HG02884 (cell line): Measurements from ENCODE around the gene ZNF503.

Experiments used
- ATAC-seq: cut with Tn5 transposase; IDR thresholded peaks from one replicate; pipeline ENCODE4 v1.9.1; 2021; ENCODE audit warnings: mild to moderate bottlenecking, moderate library complexity; ENCODE audit not compliant: unreplicated experiment

Gene ZNF503

GRCh38 chr10:75432176-75432575 is 30.6 kb upstream of the ZNF503 start:
- no peak for ATAC-seq

GRCh38 chr10:75431180-75432111 is 29.9 kb upstream of the ZNF503 start, which contains the start of gene LRMDA:
Gene LRMDA, plus strand, starts transcription at chr10:75431624.
- no peak for ATAC-seq

DNA sequence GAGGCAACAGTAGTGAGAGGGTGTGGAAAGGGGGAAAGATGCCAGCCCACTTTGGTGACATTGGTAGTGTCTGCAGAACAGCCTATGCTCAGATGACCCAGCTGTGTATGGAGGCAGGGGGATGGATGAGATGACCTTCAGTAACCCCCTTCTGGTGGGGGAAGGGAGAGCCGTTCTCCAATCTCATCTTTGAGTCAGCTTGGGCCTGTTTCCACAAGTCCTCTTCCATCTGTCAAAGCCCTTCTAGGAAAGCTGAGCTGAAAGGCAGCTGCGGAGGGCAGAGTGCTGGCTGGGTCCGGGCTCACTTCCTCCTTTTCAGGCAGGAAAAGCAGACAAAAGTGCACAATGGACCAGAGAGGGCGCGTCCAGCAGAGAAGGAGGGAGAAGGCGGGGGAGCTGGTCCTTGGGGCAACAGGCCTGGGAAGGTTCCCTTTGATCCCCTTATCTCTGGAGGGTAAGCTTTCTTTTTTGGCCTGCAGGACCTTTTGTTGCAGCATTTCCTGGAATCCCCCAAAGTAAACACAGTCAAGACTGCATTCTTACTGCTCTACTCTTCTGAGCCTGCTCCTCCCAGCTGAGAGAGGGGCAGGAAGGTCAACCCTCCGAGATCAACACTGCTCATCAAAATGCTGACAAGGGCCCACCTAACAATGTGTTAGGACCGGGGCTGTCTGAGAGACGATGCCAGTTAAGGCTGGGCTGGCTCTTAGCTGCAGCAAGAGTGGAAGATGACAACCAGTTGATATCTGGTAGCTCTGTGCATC is 28.6 kb upstream of the ZNF503 start:
- no peak for ATAC-seq

- no peak for ATAC-seq
These were observed 27.7 kb upstream of the ZNF503 start for GRCh38 chr10:75429159-75429827.

- no peak for ATAC-seq
These were observed 27.0 kb upstream of the ZNF503 start for GRCh38 chr10:75428434-75429158.

- ATAC-seq, result no peak
These were observed 26.4 kb upstream of the ZNF503 start for GRCh38 chr10:75427951-75428350.

GRCh38 chr10:75426880-75427279 is 25.3 kb upstream of the ZNF503 start:
- no peak for ATAC-seq

DNA sequence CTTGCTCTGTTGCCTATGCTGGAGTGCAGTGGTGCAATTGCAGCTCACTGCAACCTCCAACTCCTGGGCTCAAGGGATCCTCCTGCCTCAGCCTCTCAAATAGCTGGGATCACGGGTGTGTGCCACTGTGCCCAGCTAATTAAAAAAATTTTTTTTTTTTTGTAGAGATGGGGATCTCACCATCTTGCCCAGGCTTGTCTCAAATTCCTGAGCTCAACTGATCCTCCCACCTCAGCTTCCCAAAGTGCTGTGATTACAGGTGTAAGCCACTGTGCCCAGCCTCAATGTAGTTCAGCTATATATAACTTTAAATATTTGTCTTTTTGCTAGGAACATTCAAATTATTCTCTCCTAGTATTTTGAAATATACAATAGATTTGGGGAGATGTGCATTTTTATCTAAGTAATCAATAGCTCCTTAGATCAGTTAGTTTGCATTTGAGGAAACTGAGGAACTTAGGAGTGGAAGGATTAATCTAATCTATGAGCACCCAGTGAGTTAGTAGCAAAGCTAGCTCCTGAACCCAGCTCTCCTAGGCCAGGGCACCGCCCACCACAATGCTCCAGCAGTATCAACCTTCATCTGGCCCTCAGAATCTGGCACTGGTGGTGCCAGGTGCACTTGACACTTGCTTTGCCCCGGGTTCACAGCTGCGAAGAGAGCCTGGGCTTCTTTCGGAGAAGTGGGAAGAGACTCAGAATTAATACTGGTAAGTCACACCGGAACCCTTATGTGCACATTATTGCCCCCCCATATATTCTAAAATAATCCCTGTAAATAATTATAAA is 23.9 kb upstream of the ZNF503 start:
- no peak for ATAC-seq

- no peak for ATAC-seq
These were observed 23.0 kb upstream of the ZNF503 start for GRCh38 chr10:75424571-75424970.

GRCh38 chr10:75422913-75423312 is 21.3 kb upstream of the ZNF503 start:
- ATAC-seq, result no peak

- no peak for ATAC-seq
These were observed 17.1 kb upstream of the ZNF503 start for GRCh38 chr10:75418712-75419111.

- ATAC-seq, result no peak
These were observed 16.7 kb upstream of the ZNF503 start for GRCh38 chr10:75418293-75418692.

DNA sequence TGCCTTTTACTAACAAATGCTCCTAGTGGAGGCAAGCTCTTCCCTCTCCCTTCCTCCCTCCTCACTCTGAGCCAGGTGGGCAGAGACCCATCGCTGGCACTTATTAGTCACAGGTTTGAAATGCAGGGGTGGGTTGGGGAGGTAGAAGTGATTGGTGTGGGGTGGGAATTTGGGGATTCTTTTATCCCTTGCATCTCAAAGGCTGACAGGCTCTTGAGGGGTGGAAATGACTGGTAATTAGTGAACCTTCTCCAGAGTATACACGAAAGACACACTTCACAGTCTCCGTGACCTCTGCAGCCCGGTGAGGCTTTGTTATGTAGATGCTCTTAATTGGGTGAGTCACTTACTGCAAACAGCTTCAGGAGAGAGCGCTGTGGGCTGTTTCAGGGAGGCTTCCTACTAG is 16.0 kb upstream of the ZNF503 start:
- no peak for ATAC-seq

- ATAC-seq, result no peak
These were observed 13.0 kb upstream of the ZNF503 start for GRCh38 chr10:75414527-75414926.

DNA sequence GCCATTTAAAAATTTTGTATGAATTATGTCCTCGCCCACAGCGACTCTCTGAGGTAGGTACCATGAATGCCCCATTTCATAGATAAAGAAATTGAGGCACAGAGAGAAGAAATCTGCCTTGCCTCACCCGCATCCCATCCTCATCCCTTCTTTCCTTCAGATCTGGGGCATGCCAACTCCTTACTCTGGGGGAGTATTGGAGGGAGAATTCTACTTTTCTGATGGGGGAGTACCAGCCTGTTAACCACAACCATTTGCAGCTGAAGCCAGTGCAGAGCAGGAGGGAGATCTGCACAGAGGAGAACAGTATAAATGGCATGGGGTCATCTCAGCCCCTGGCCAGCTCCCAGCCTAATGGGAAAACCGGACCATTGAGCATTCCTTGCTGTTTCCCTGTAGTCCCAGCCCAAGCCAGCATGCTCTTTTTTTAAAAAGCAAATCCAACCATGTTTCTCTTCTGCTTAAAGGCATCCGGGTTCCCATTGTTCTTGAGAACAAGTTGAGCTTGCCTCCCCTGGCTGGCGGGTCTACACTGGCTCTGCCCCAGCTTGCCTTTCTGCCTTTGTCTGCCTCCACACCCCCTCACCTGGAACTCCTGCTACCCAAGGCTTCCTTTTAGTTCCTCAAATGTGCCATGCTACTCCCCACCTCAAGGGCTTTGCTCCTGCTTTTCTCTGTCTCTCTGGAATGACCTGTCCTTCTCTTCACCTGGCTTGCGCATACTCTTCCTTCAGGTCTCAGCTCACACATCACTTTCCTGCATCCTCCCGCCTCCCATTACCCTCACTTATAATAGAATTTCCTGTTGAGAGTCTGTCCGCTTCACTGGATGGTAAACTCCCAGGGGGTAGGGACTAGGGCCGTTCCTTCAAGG is 8.8 kb upstream of the ZNF503 start:
- ATAC-seq, result no peak

DNA sequence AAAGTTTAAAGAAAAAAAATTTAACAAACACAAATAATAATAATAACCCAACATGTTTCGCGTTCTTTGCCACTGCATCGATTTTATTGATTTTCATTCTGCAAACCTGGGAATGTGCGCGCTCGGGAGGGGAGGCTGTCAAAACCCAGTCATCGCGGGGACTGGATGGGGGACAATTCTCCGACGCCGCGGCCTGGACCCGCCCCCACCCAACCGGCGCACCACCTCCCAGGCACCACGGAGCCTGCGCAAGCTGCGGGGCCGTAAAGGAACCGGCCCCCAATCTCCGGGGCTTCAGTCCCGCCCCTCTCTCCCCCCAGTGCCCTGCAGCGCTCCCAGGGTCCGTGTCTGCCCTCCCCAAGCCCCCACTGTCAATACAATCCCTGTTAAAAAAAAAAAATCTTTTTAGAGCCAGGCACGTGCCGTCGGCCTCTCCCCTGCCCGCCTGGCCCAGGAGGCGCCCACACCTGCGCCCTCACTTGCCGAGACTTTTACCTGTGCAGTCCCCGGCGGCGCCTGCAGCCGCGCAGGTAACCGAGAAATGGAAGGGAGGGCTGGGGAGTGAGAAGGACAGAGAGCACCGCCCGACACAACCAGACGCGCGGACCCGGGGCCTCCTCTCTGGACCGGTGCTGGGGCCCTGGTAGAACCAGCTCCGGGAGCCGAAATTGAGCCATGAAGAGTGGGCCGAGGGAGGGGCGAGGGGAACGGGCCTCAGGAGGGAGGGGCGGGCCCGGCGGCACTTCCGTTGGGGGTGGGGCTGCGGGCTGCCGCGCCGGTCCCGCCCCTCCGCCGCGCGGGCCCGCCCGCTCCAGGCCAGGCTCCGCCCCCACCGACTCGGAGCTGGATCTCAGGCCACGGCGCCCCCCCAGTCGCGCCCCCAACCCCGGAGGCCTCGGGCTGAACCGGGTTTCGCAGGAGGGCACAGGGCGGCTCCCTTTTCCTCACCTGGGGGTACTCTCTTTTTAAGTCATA is 7.6 kb upstream of the ZNF503 start:
- ATAC-seq, result peak; percentile 59

DNA sequence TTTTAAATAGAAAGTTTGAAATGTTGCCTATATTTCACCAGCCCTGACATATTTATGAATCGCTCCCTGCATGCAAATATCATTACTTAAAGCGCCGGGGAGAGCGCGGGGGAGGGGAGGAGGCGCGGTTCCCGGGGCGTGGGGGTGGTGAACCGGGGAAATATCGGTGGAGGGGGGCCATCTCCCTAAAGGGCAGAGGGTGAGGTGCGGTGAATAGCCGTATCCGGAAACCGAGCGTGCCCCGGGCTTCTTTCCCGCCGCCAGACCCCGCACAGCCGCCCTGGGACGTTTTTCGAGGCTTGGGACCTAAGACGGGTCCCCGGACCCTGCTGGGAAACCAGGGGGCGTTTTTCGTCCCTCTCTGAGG is 6.9 kb upstream of the ZNF503 start:
- ATAC-seq, result no peak
